Smooth muscle cell (in vitro differentiated cells): ENCODE data around the gene EVA1C. TPM values are rescaled to one million over a fixed set of nuclear protein-coding genes. Genes with fewer than 3 reads are reported as not detected.
"Not testable (repeated sequence)": the region's sequence is repeated elsewhere in the genome, so short reads cannot be mapped to it uniquely, and the experiment has no call there.

Experiments used
- DNase-seq: peaks from one replicate; lab custom pipeline; 2025; ENCODE audit not compliant: unreplicated experiment; lab: John Stamatoyannopoulos, UW
- H2AFZ ChIP-seq: fragments of 200-600 bp; sonication (generic); 2 replicates; pipeline ENCODE4 v1.6.0; 2016; ENCODE audit warnings: antibody characterized with exemption, low read depth, mild to moderate bottlenecking
- H3F3A ChIP-seq: fragments of 200-600 bp; sonication (generic); 2 replicates; pipeline ENCODE4 v1.6.0; 2017; ENCODE audit warnings: antibody characterized with exemption, low read depth
- H3K27ac ChIP-seq: fragments of 200-600 bp; sonication (generic); 2 replicates; pipeline ENCODE4 v1.5.1; 2016; ENCODE audit warnings: low read depth, mild to moderate bottlenecking
- H3K27me3 ChIP-seq: fragments of 200-600 bp; sonication (generic); 2 replicates; pipeline ENCODE4 v1.6.1; 2016; ENCODE audit warnings: low read depth, mild to moderate bottlenecking
- H3K36me3 ChIP-seq: fragments of 200-600 bp; sonication (generic); 2 replicates; pipeline ENCODE4 v1.5.1; 2016; ENCODE audit warnings: low read depth
- H3K4me1 ChIP-seq: fragments of 200-600 bp; sonication (generic); 2 replicates; pipeline ENCODE4 v1.5.1; 2016; ENCODE audit warnings: low read depth
- H3K4me2 ChIP-seq: fragments of 200-600 bp; sonication (generic); 2 replicates; pipeline ENCODE4 v1.6.0; 2016; ENCODE audit warnings: mild to moderate bottlenecking
- H3K4me3 ChIP-seq: fragments of 200-600 bp; sonication (generic); 2 replicates; pipeline ENCODE4 v1.5.1; 2016; ENCODE audit warnings: mild to moderate bottlenecking
- H3K79me2 ChIP-seq: fragments of 200-600 bp; sonication (generic); 2 replicates; pipeline ENCODE4 v1.6.0; 2016; ENCODE audit warnings: low read depth, mild to moderate bottlenecking
- H3K9ac ChIP-seq: fragments of 200-600 bp; sonication (generic); 2 replicates; pipeline ENCODE4 v1.6.0; 2016; ENCODE audit warnings: low read depth
- H3K9me3 ChIP-seq: fragments of 200-600 bp; sonication (generic); replicated peaks from 2 replicates; pipeline ENCODE4 v1.5.1; 2016; ENCODE audit warnings: low read depth
- H4K20me1 ChIP-seq: fragments of 200-600 bp; sonication (generic); 2 replicates; pipeline ENCODE4 v1.6.0; 2016; ENCODE audit warnings: low read depth
- CTCF ChIP-seq: fragments of 200-600 bp; sonication (generic); IDR thresholded peaks from 2 replicates; pipeline ENCODE4 v1.5.1; 2017; ENCODE audit warnings: borderline replicate concordance, mild to moderate bottlenecking, antibody characterized with exemption; ENCODE audit not compliant: insufficient read depth, poor library complexity, severe bottlenecking
- WGBS: methylation state at CpG from one replicate; pipeline ENCODE4 v1.1.7; 2016; ENCODE audit warnings: low lambda C conversion rate; 5-methylcytosine and 5-hydroxymethylcytosine counted together
- polyA plus RNA-seq: library from polyadenylated mRNA; unstranded; fragments of >200 nt; fragmentation: Nextera tagmentation; extraction: Ambion mirVana; gene quantifications from 2 replicates; pipeline ENCODE4 v1.2.1, GENCODE V29; 2016
- total RNA-seq: library from RNA; depleted of rRNA; stranded (reverse); fragments of >200 nt; gene quantifications from 2 replicates; pipeline ENCODE4 v1.2.3, GENCODE V29; 2014

EVA1C gene
- total and polyA plus RNA-seq, 2 experiments from 2014 or later, result 1.9 to 3.7 TPM

GRCh38 chr21:32366191-32366590 lies 46.3 kb upstream of the EVA1C start:
- Histone ChIP-seq H3K36me3 (peaks cover 11% of the 10 kb centered on the region), H3K27me3 (no peaks in the 10 kb centered on the region), H3K4me2 (no peak overlapping the region), H3F3A (no peaks in the 10 kb centered on the region), H4K20me1 (no peaks in the 10 kb centered on the region), H3K4me3 (no peak overlapping the region), H3K9ac (no peak overlapping the region), H3K27ac (no peak overlapping the region), H2AFZ (no peak overlapping the region), H3K4me1 (no peaks in the 10 kb centered on the region), H3K9me3 (no peaks in the 10 kb centered on the region), H3K79me2 (no peaks in the 10 kb centered on the region)
- no peak for DNase-seq
- no peak for TF ChIP-seq CTCF
- 93% methylated on average over 4 of the region's 4 CpGs for WGBS

GRCh38 chr21:32367158-32367557 lies 45.3 kb upstream of the EVA1C start:
- no peak overlapping the region for H3K4me3 ChIP-seq
- H3K36me3 ChIP-seq, result peaks cover 11% of the 10 kb centered on the region
- no peak overlapping the region for H3K9ac ChIP-seq
- no peak overlapping the region for H3K4me2 ChIP-seq
- no peak for TF ChIP-seq CTCF
- H3K79me2 ChIP-seq, result no peaks in the 10 kb centered on the region
- WGBS, result 100% methylated on average over 1 of the region's 1 CpG
- no peaks in the 10 kb centered on the region for H3K4me1 ChIP-seq
- no peaks in the 10 kb centered on the region for H3K9me3 ChIP-seq
- no peak overlapping the region for H3K27ac ChIP-seq
- no peaks in the 10 kb centered on the region for H3K27me3 ChIP-seq
- H3F3A ChIP-seq, result no peaks in the 10 kb centered on the region
- no peak overlapping the region for H2AFZ ChIP-seq
- no peaks in the 10 kb centered on the region for H4K20me1 ChIP-seq
- no peak for DNase-seq

- no peak overlapping the region for H3K4me2 ChIP-seq
- no peak overlapping the region for H2AFZ ChIP-seq
- no peaks in the 10 kb centered on the region for H3K27me3 ChIP-seq
- 94% methylated on average over 9 of the region's 9 CpGs for WGBS
- no peaks in the 10 kb centered on the region for H3K4me1 ChIP-seq
- no peaks in the 10 kb centered on the region for H3K9me3 ChIP-seq
- H4K20me1 ChIP-seq, result no peaks in the 10 kb centered on the region
- no peak for DNase-seq
- no peak for TF ChIP-seq CTCF
- H3K36me3 ChIP-seq, result peaks cover 19% of the 10 kb centered on the region
- H3K79me2 ChIP-seq, result no peaks in the 10 kb centered on the region
- no peak overlapping the region for H3K4me3 ChIP-seq
- H3K27ac ChIP-seq, result no peak overlapping the region
- H3F3A ChIP-seq, result no peaks in the 10 kb centered on the region
- H3K9ac ChIP-seq, result no peak overlapping the region
Observed at GRCh38 chr21:32368386-32368785, 44.1 kb upstream of the EVA1C start.

GRCh38 chr21:32368961-32369360 lies 43.5 kb upstream of the EVA1C start:
- not testable (repeated sequence) for H3K9me3 ChIP-seq, H4K20me1 ChIP-seq, DNase-seq, H3K79me2 ChIP-seq, H3K27ac ChIP-seq, H3K27me3 ChIP-seq, H3F3A ChIP-seq, H3K4me1 ChIP-seq, H3K4me2 ChIP-seq, H3K9ac ChIP-seq, H2AFZ ChIP-seq, H3K4me3 ChIP-seq
- WGBS, result 97% methylated on average over 1 of the region's 1 CpG
- H3K36me3 ChIP-seq, result peaks cover 19% of the 10 kb centered on the region
